GM12875 (cell line): ENCODE measurements around the gene TMEM169.
"Not testable (repeated sequence)": the region's sequence is repeated elsewhere in the genome, so short reads cannot be mapped to it uniquely, and the experiment has no call there.

Experiments
- H3K4me3 ChIP-seq: one replicate; pipeline ENCODE4 v1.5.1; 2011; ENCODE audit warnings: low read depth, low read length, control low read depth
- TF ChIP-seq, protein P1 (sequence below): IDR thresholded peaks from 2 replicates; pipeline ENCODE4 v1.5.1; 2011; ENCODE audit warnings: low read depth, mild to moderate bottlenecking, control low read depth, inconsistent platforms, low read length, moderate library complexity, borderline replicate concordance; ENCODE audit not compliant: insufficient read depth

TMEM169 gene

DNA sequence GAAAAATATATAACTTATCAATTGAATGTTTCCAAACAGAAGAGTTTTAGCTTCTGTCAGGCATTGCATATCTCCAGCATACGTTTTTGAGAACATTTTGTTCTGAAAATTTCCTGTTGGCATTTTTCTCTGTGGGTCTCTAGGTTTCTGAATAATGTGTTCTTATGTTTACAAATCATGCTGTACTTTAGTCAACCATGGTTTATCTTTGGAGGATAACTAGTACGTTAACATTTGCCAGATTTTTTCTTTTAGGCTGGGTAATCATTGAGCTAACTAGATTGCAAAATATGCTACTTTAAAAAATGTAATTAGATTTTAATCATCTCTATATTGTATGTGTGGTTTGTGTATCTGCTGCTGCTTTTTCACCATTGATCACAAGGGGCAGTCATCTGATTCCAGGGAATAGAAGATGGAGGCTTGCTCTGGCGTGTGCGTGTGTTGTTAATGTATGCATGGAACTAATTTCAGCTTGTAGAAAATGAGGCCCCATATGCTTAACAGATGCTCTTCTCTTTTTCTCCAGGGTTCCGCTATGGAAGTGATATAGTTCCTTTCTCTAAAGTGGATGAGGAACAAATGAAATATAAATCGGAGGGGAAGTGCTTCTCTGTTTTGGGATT is 48.7 kb downstream of the TMEM169 start:
- no peak overlapping the region for H3K4me3 ChIP-seq
- TF ChIP-seq, protein P1, sequence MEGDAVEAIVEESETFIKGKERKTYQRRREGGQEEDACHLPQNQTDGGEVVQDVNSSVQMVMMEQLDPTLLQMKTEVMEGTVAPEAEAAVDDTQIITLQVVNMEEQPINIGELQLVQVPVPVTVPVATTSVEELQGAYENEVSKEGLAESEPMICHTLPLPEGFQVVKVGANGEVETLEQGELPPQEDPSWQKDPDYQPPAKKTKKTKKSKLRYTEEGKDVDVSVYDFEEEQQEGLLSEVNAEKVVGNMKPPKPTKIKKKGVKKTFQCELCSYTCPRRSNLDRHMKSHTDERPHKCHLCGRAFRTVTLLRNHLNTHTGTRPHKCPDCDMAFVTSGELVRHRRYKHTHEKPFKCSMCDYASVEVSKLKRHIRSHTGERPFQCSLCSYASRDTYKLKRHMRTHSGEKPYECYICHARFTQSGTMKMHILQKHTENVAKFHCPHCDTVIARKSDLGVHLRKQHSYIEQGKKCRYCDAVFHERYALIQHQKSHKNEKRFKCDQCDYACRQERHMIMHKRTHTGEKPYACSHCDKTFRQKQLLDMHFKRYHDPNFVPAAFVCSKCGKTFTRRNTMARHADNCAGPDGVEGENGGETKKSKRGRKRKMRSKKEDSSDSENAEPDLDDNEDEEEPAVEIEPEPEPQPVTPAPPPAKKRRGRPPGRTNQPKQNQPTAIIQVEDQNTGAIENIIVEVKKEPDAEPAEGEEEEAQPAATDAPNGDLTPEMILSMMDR = no peak

DNA sequence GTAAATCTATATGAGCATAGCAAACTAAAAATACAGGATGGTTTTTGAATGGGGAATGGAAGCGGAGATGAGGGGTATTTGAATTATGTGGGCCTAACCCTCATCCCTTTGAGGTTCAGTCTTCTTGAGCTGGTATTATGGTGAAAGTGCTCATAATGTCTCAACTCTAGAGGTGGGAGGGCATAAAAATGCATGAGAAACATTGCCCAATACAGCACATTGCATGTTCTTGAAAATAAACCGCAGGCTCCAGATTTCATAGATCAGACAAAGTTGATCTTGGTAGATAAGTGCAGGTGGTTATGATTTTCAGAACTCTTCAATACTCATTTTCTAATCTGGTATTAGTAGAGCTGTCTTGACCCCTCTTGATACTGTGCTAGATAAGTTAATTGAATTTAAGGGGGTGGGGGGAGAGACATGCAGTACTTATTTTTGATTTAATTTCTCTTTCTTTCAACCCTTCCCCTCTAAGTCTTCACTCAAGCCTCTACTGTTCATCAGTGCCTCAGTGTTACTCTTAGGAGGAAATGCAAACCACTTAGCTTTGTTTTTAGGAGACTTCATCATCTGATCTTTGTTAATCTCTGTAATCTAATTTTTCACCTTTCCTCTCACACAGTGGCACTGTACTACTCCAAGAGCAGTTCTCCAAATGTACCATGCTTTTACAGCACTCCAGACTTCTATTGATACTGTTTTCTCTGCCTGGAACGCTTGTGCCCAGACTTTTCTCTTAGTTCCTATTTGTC is 49.6 kb downstream of the TMEM169 start:
- H3K4me3 ChIP-seq = no peak overlapping the region
- TF ChIP-seq, protein P1 = no peak

DNA sequence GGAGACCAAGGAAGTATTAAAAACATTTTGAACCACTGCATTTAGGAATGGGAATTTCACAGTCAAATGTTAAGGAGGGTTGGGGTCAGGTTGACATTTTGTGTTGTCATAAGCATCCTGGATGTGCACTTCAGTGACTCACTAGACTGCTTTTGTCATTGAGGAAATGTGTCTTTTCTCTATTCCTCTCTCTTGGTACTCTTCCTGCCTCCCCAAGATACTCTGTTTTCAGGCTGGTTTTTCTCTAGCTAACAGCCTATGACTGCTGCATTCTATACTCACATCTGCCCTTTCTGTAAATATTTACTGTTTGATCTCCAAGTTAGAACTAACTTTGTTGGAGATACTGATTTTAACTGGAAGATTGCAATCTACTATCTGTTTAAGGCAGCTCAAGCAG is 50.9 kb downstream of the TMEM169 start:
- TF ChIP-seq, protein P1 = no peak
- no peak overlapping the region for H3K4me3 ChIP-seq

DNA sequence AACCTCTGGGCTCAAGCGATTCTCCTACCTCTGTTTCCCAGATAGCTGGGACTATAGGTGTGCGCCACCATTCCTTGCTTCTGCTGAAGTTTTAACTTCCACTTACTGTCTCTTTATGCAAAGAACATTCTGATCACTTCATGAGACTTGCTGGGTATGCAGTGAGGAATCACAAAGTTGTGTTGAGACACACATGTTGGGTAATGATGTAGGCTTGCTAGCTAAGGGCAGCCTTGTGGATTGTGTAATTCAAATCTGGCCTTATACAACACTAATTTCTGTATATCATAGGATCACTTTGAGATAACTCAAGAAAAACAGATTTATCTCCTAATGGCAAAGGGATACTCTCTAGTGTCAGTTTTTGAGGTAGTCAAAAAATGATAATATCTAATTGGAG is 51.7 kb downstream of the TMEM169 start:
- TF ChIP-seq, protein P1 = no peak
- no peak overlapping the region for H3K4me3 ChIP-seq

DNA sequence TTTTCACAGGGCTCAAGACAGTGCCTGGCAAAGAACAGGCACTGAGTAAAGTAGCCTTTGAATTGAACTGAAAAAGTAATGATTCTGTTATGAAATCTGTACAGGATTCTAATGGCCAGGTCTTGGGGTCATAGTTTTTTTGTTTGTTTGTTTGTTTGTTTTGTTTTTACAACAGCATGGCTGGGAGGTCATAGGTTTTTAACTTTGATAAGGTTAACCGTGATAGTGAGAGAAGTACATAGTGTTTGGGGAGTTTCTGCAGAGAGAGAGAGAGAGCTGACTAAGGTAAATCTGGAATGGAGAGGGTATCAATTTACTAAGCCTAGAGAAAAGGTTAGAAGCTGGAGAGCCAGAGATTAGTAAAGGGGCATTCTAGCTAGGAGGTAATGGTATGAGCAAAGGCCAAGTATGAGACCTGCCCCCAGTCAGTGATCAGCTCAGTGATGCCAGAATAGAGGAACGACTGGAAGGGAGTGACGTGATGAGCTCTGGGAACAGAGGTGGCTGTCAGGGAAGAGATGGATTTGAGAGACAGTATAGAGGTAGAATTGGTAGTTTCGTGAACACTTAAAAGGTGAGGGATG is 53.3 kb downstream of the TMEM169 start:
- TF ChIP-seq, protein P1 = no peak
- no peak overlapping the region for H3K4me3 ChIP-seq

DNA sequence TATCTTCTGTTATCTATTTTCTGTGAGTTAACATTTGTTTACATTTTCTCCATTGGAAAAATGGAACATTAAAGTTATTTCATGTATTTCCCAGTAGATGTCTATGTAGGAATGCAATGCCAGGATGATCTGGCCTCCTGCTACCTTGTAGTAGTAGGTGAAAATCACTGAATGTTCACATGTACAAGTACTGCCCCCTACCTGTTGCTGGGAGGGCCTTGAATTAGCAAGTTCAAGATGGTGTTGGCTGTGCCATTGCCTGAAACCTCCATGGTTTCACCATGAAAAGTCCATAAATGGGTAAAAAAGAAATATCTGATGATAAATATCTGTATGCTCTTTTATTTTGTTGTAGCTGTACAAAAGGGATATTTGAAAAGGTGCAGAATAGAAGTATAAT is 58.2 kb downstream of the TMEM169 start:
- H3K4me3 ChIP-seq = no peak overlapping the region
- TF ChIP-seq, protein P1 = peak; percentile 54; the same call in 1 of the 2 replicates

DNA sequence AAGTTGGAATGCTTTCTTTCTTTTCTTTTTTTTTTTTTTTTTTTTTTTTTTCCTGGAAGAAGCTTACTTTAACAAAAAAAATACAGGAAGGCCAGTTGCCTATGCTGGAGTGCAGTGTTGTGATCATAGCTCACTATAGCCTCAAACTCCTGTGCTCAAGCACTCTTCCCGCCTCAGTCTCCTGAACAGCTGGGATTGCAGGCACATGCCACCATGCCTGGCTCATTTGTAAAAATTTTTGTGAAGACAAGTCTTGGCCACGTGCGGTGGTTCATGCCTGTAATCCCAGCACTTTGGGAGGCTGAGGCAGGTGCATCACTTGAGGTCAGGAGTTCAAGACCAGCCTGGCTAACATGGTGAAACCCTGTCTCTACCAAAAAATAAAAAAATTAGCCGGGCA is 59.8 kb downstream of the TMEM169 start:
- not testable (repeated sequence) for H3K4me3 ChIP-seq
